ENCODE measurements around the gene OR2T1.

- TF ChIP-seq POLR3A (IDR thresholded peaks at IDR 0.05; ENCODE audit: borderline replicate concordance, extremely low read depth, insufficient read depth, insufficient read length) = no peak
- TF ChIP-seq, protein P1, sequence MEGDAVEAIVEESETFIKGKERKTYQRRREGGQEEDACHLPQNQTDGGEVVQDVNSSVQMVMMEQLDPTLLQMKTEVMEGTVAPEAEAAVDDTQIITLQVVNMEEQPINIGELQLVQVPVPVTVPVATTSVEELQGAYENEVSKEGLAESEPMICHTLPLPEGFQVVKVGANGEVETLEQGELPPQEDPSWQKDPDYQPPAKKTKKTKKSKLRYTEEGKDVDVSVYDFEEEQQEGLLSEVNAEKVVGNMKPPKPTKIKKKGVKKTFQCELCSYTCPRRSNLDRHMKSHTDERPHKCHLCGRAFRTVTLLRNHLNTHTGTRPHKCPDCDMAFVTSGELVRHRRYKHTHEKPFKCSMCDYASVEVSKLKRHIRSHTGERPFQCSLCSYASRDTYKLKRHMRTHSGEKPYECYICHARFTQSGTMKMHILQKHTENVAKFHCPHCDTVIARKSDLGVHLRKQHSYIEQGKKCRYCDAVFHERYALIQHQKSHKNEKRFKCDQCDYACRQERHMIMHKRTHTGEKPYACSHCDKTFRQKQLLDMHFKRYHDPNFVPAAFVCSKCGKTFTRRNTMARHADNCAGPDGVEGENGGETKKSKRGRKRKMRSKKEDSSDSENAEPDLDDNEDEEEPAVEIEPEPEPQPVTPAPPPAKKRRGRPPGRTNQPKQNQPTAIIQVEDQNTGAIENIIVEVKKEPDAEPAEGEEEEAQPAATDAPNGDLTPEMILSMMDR (IDR thresholded peaks at IDR 0.05 in 2 of 3, conservative IDR thresholded peaks at IDR 0.05 in 1 of 3; ENCODE audit: insufficient read depth in 2 of 3, low read depth in 1 of 3, low read length in 3 of 3) = no peak
- TF ChIP-seq LARP7 (IDR thresholded peaks at IDR 0.05) = no peak
Measured at GRCh38 chr1:248417854-248418253, 15.0 kb downstream of the OR2T1 start.
